HS-27A (cell line): ENCODE results near the gene CSNK2A1.
"Not testable (repeated sequence)": the region's sequence is repeated elsewhere in the genome, so short reads cannot be mapped to it uniquely, and the experiment has no call there.

ENCODE experiments used
- DNase-seq: peaks from one replicate; pipeline ENCODE4 v3.0.0-alpha.2; 2012; ENCODE audit warnings: low read depth, missing footprints

CSNK2A1 gene

GRCh38 chr20:483815-484644 is 59.6 kb downstream of the CSNK2A1 start:
- no peak for DNase-seq

GRCh38 chr20:481167-481566 is 62.4 kb downstream of the CSNK2A1 start:
- DNase-seq = no peak

- DNase-seq = no peak
Observed at GRCh38 chr20:480044-480443, 63.5 kb downstream of the CSNK2A1 start.

GRCh38 chr20:479487-479886 is 64.1 kb downstream of the CSNK2A1 start:
- no peak for DNase-seq

GRCh38 chr20:478949-479429 is 64.6 kb downstream of the CSNK2A1 start:
- DNase-seq = peak; percentile 34

GRCh38 chr20:478010-478948 is 65.3 kb downstream of the CSNK2A1 start:
- DNase-seq = no peak

- not testable (repeated sequence) for DNase-seq
Observed at GRCh38 chr20:476561-477249, 66.9 kb downstream of the CSNK2A1 start.

GRCh38 chr20:475463-476357 is 67.9 kb downstream of the CSNK2A1 start:
- no peak for DNase-seq

- DNase-seq = no peak
Observed at GRCh38 chr20:474581-474980, 69.0 kb downstream of the CSNK2A1 start.

- DNase-seq = no peak
Observed at GRCh38 chr20:472889-473292, 70.7 kb downstream of the CSNK2A1 start.

GRCh38 chr20:472137-472846 is 71.3 kb downstream of the CSNK2A1 start:
- DNase-seq = no peak

GRCh38 chr20:469746-470490 is 73.7 kb downstream of the CSNK2A1 start:
- no peak for DNase-seq

- no peak for DNase-seq
Observed at GRCh38 chr20:467755-468154, 75.8 kb downstream of the CSNK2A1 start.

GRCh38 chr20:462199-462991 is 81.2 kb downstream of the CSNK2A1 start, which contains the start of gene TBC1D20:
TBC1D20 (minus strand) TSS chr20:462533; CDS start chr20:462405, 128 bp downstream.
- peak; percentile 62 for DNase-seq

GRCh38 chr20:461254-462198 is 82.1 kb downstream of the CSNK2A1 start:
- DNase-seq = peak; percentile 41

GRCh38 chr20:460707-461106 is 82.9 kb downstream of the CSNK2A1 start:
- no peak for DNase-seq

- DNase-seq = no peak
Observed at GRCh38 chr20:460180-460579, 83.4 kb downstream of the CSNK2A1 start.

- no peak for DNase-seq
Observed at GRCh38 chr20:458776-459175, 84.8 kb downstream of the CSNK2A1 start.
